NCI-H226 (cell line): ENCODE measurements around the gene ECEL1.

Experiments
- DNase-seq: peaks from one replicate; pipeline ENCODE4 v3.0.0-alpha.2; 2015

Gene ECEL1

GRCh38 chr2:232522623-232523401, 35.2 kb upstream of the ECEL1 start:
- no peak for DNase-seq

- DNase-seq = peak; percentile 17
Observed at GRCh38 chr2:232521959-232522622, 34.5 kb upstream of the ECEL1 start.

- DNase-seq = no peak
Observed at GRCh38 chr2:232521098-232521497, 33.5 kb upstream of the ECEL1 start.

GRCh38 chr2:232520489-232520888, 32.9 kb upstream of the ECEL1 start:
- DNase-seq = no peak

GRCh38 chr2:232519581-232520438, 32.2 kb upstream of the ECEL1 start, which contains the start of gene PRSS56:
PRSS56 (plus strand) TSS chr2:232520388; CDS start chr2:232520599, 211 bp downstream.
- no peak for DNase-seq

- no peak for DNase-seq
Observed at GRCh38 chr2:232518844-232519243, 31.2 kb upstream of the ECEL1 start.

- peak; percentile 45 for DNase-seq
Observed at GRCh38 chr2:232516551-232516950, 28.9 kb upstream of the ECEL1 start.

GRCh38 chr2:232515639-232516038, 28.0 kb upstream of the ECEL1 start:
- no peak for DNase-seq

GRCh38 chr2:232513353-232513752, 25.7 kb upstream of the ECEL1 start:
- DNase-seq = no peak

- no peak for DNase-seq
Observed at GRCh38 chr2:232512602-232513001, 25.0 kb upstream of the ECEL1 start.

GRCh38 chr2:232511336-232511890, 23.8 kb upstream of the ECEL1 start:
- DNase-seq = no peak

GRCh38 chr2:232508251-232508650, 20.6 kb upstream of the ECEL1 start:
- DNase-seq = no peak

GRCh38 chr2:232506709-232507108, 19.1 kb upstream of the ECEL1 start:
- no peak for DNase-seq

GRCh38 chr2:232505856-232506255, 18.2 kb upstream of the ECEL1 start:
- DNase-seq = no peak

- DNase-seq = no peak
Observed at GRCh38 chr2:232504438-232504837, 16.8 kb upstream of the ECEL1 start.

- DNase-seq = no peak
Observed at GRCh38 chr2:232503809-232504323, 16.2 kb upstream of the ECEL1 start.

GRCh38 chr2:232502911-232503808, 15.5 kb upstream of the ECEL1 start:
- DNase-seq = no peak

- DNase-seq = no peak
Observed at GRCh38 chr2:232502511-232502910, 14.9 kb upstream of the ECEL1 start.

- DNase-seq = no peak
Observed at GRCh38 chr2:232501794-232502390, 14.3 kb upstream of the ECEL1 start.

GRCh38 chr2:232501331-232501771, 13.7 kb upstream of the ECEL1 start:
- no peak for DNase-seq

GRCh38 chr2:232498452-232498851, 10.8 kb upstream of the ECEL1 start:
- no peak for DNase-seq
